ENCODE results near the gene PC. TPM values are rescaled to one million over a fixed set of nuclear protein-coding genes. Genes with fewer than 3 reads are reported as not detected.

The PC gene
- total RNA-seq, 2 experiments from 2014 or later: 5.6 to 6.5 TPM

- H3K27ac Mint-ChIP-seq: no peak overlapping the region
- intact Hi-C loops (cut with micrococcal nuclease): no loop called here
- CTCF ChIA-PET: interaction anchor here (0.5 kb wide), 1 partner anchor 31 kb away, joined by 3 read pairs; no protein-coding TSS in a partner anchor
- no peak for ATAC-seq
- no peak for TF ChIP-seq CTCF (IDR thresholded peaks at IDR 0.05)
- no peak overlapping the region for H3K4me3 Mint-ChIP-seq
- H3K9me3 Mint-ChIP-seq: no peaks in the 10 kb centered on the region
- POLR2A ChIA-PET: interaction anchor here (0.6 kb wide), 1 partner anchor 222 kb away, joined by 3 read pairs; no protein-coding TSS in a partner anchor
- H3K4me1 Mint-ChIP-seq (ENCODE audit: low read depth): peaks cover 11% of the 10 kb centered on the region
- no peaks in the 10 kb centered on the region for H3K36me3 Mint-ChIP-seq (ENCODE audit: low read depth)
- no peaks in the 10 kb centered on the region for H3K27me3 Mint-ChIP-seq
- no peak for DNase-seq
Observed at GRCh38 chr11:66864924-66865697, 93.1 kb downstream of the PC start.

- CTCF ChIA-PET: interaction anchor here (1.2 kb wide), 1 partner anchor 169 kb away, joined by 3 read pairs; no protein-coding TSS in a partner anchor
- H3K4me3 Mint-ChIP-seq: no peak overlapping the region
Observed at GRCh38 chr11:66864172-66864901, 93.8 kb downstream of the PC start.

GRCh38 chr11:66863428-66864125 is 94.6 kb downstream of the PC start:
- ChIA-PET POLR2A (no interaction called here), CTCF (interaction anchor here (1.2 kb wide), 1 partner anchor 168 kb away, joined by 3 read pairs; no protein-coding TSS in a partner anchor)
- Mint-ChIP-seq H3K27me3 (no peaks in the 10 kb centered on the region), H3K36me3 (ENCODE audit: low read depth) (peaks cover 2% of the 10 kb centered on the region), H3K27ac (no peak overlapping the region), H3K4me3 (no peak overlapping the region), H3K4me1 (ENCODE audit: low read depth) (peaks cover 1% of the 10 kb centered on the region), H3K9me3 (no peaks in the 10 kb centered on the region)
- no peak for DNase-seq
- intact Hi-C loops (cut with micrococcal nuclease): no loop called here
- no peak for ATAC-seq
- TF ChIP-seq CTCF (IDR thresholded peaks at IDR 0.05): no peak

More at GRCh38 chr11:66864172-66864901, 93.8 kb downstream of the PC start:
- Mint-ChIP-seq H3K4me1 (ENCODE audit: low read depth) (peaks cover 9% of the 10 kb centered on the region), H3K27me3 (no peaks in the 10 kb centered on the region), H3K27ac (no peak overlapping the region), H3K9me3 (no peaks in the 10 kb centered on the region), H3K36me3 (ENCODE audit: low read depth) (no peaks in the 10 kb centered on the region)
- DNase-seq: no peak
- no peak for TF ChIP-seq CTCF (IDR thresholded peaks at IDR 0.05)
- no peak for ATAC-seq
- POLR2A ChIA-PET: no interaction called here
- intact Hi-C loops (cut with micrococcal nuclease): no loop called here

- Mint-ChIP-seq H3K9me3 (no peaks in the 10 kb centered on the region), H3K27ac (no peak overlapping the region), H3K36me3 (ENCODE audit: low read depth) (peaks cover 2% of the 10 kb centered on the region), H3K4me3 (no peak overlapping the region), H3K4me1 (ENCODE audit: low read depth) (no peaks in the 10 kb centered on the region), H3K27me3 (no peaks in the 10 kb centered on the region)
- no peak for ATAC-seq
- intact Hi-C loops (cut with micrococcal nuclease): no loop called here
- POLR2A ChIA-PET: no interaction called here
- CTCF ChIA-PET: no interaction called here
- no peak for TF ChIP-seq CTCF (IDR thresholded peaks at IDR 0.05)
- DNase-seq: no peak
Observed at GRCh38 chr11:66862559-66863037, 95.6 kb downstream of the PC start.
